Stimulated activated effector memory CD8-positive, alpha-beta T cell treated with anti-CD3 and anti-CD28 coated beads, Interleukin-12 subunit alpha, Interleukin-12 subunit beta, amount 100 ng/mL, for 72 hours (primary cell): ENCODE results near the gene GALNT7.

ENCODE experiments used
- ATAC-seq: fragments of 150-1000 bp; cut with Tn5 transposase; 2 replicates; pipeline ENCODE4 v1.10.0; 2021
- DNase-seq, 2 donors: peaks; one replicate each; pipeline ENCODE4 v3.0.0; 2021 to 2022; ENCODE audit warnings: low spot score in 2 of 2
- H3K27ac Mint-ChIP-seq: one replicate; pipeline ENCODE4 v1.8.0; 2022; ENCODE audit warnings: mild to moderate bottlenecking, mixed read lengths
- H3K36me3 Mint-ChIP-seq: one replicate; pipeline ENCODE4 v1.8.0; 2022; ENCODE audit warnings: mild to moderate bottlenecking, mixed read lengths
- H3K4me1 Mint-ChIP-seq: one replicate; pipeline ENCODE4 v1.8.0; 2022; ENCODE audit warnings: mixed read lengths
- H3K4me3 Mint-ChIP-seq: one replicate; pipeline ENCODE4 v1.8.0; 2022; ENCODE audit warnings: mild to moderate bottlenecking, mixed read lengths
- H3K9me3 Mint-ChIP-seq: one replicate; pipeline ENCODE4 v1.8.0; 2022; ENCODE audit warnings: mixed read lengths

Gene GALNT7

GRCh38 chr4:173332963-173333657 is 164.5 kb downstream of the GALNT7 start:
- Mint-ChIP-seq H3K27ac (peak overlapping the region; percentile 99), H3K9me3 (no peaks in the 10 kb centered on the region), H3K4me3 (peak overlapping the region; percentile 98), H3K4me1 (peaks cover 26% of the 10 kb centered on the region), H3K36me3 (peaks cover 75% of the 10 kb centered on the region)
- DNase-seq (peak in 1 of 2 donors; percentile 70), ATAC-seq (no peak)

- no peaks in the 10 kb centered on the region for H3K9me3 Mint-ChIP-seq
- peaks cover 26% of the 10 kb centered on the region for H3K4me1 Mint-ChIP-seq
- H3K4me3 Mint-ChIP-seq, result peak overlapping the region; percentile 98
- DNase-seq (peak in 1 of 2 donors; percentile 10), ATAC-seq (peak; percentile 6)
- H3K36me3 Mint-ChIP-seq, result peaks cover 69% of the 10 kb centered on the region
- peak overlapping the region; percentile 99 for H3K27ac Mint-ChIP-seq
Observed at GRCh38 chr4:173333658-173334084, 165.1 kb downstream of the GALNT7 start.

GRCh38 chr4:173334085-173334890 is 165.7 kb downstream of the GALNT7 start, which contains the start of gene HMGB2:
Gene HMGB2, minus strand, starts transcription at chr4:173334358. Its CDS starts 709 bp downstream, at chr4:173333649.
- Mint-ChIP-seq H3K4me1 (peaks cover 26% of the 10 kb centered on the region), H3K36me3 (peaks cover 63% of the 10 kb centered on the region), H3K9me3 (no peaks in the 10 kb centered on the region), H3K4me3 (peak within 1 kb of the TSS; percentile 98), H3K27ac (peak within 1 kb of the TSS; percentile 99)
- DNase-seq (peak; percentile 94 to 99), ATAC-seq (peak; percentile 96)

- ATAC-seq, result peak; percentile 42
- Mint-ChIP-seq H3K36me3 (peaks cover 55% of the 10 kb centered on the region), H3K4me3 (peak overlapping the region; percentile 98), H3K27ac (peak overlapping the region; percentile 99), H3K9me3 (no peaks in the 10 kb centered on the region), H3K4me1 (peaks cover 26% of the 10 kb centered on the region)
- no peak for DNase-seq
Observed at GRCh38 chr4:173334891-173335752, 166.5 kb downstream of the GALNT7 start.

- Mint-ChIP-seq H3K36me3 (peaks cover 31% of the 10 kb centered on the region), H3K27ac (no peak overlapping the region), H3K4me3 (no peak overlapping the region), H3K4me1 (peaks cover 18% of the 10 kb centered on the region), H3K9me3 (no peaks in the 10 kb centered on the region)
- no peak for DNase-seq
- ATAC-seq, result no peak
Observed at GRCh38 chr4:173337463-173337862, 168.9 kb downstream of the GALNT7 start.

GRCh38 chr4:173343832-173344397 is 175.3 kb downstream of the GALNT7 start:
- Mint-ChIP-seq H3K27ac (no peak overlapping the region), H3K4me1 (no peaks in the 10 kb centered on the region), H3K36me3 (no peaks in the 10 kb centered on the region), H3K9me3 (no peaks in the 10 kb centered on the region), H3K4me3 (no peak overlapping the region)
- ATAC-seq (no peak), DNase-seq (no peak)

- no peaks in the 10 kb centered on the region for H3K9me3 Mint-ChIP-seq
- no peaks in the 10 kb centered on the region for H3K36me3 Mint-ChIP-seq
- no peak overlapping the region for H3K4me3 Mint-ChIP-seq
- no peak overlapping the region for H3K27ac Mint-ChIP-seq
- DNase-seq (no peak), ATAC-seq (no peak)
- H3K4me1 Mint-ChIP-seq, result no peaks in the 10 kb centered on the region
Observed at GRCh38 chr4:173345648-173346047, 177.0 kb downstream of the GALNT7 start.

GRCh38 chr4:173346074-173346473 is 177.5 kb downstream of the GALNT7 start:
- Mint-ChIP-seq H3K36me3 (no peaks in the 10 kb centered on the region), H3K9me3 (no peaks in the 10 kb centered on the region), H3K4me1 (no peaks in the 10 kb centered on the region), H3K27ac (no peak overlapping the region), H3K4me3 (no peak overlapping the region)
- ATAC-seq, result no peak
- no peak for DNase-seq

- DNase-seq (no peak), ATAC-seq (no peak)
- Mint-ChIP-seq H3K4me3 (no peak overlapping the region), H3K9me3 (no peaks in the 10 kb centered on the region), H3K36me3 (no peaks in the 10 kb centered on the region), H3K4me1 (no peaks in the 10 kb centered on the region), H3K27ac (no peak overlapping the region)
Observed at GRCh38 chr4:173347467-173347866, 178.9 kb downstream of the GALNT7 start.

GRCh38 chr4:173357939-173358338 is 189.3 kb downstream of the GALNT7 start:
- Mint-ChIP-seq H3K27ac (no peak overlapping the region), H3K36me3 (peaks cover 4% of the 10 kb centered on the region), H3K4me1 (no peaks in the 10 kb centered on the region), H3K4me3 (no peak overlapping the region), H3K9me3 (no peaks in the 10 kb centered on the region)
- ATAC-seq (no peak), DNase-seq (no peak)

- Mint-ChIP-seq H3K4me1 (peaks cover 8% of the 10 kb centered on the region), H3K27ac (no peak overlapping the region)
Observed at GRCh38 chr4:173360587-173361221, 192.1 kb downstream of the GALNT7 start.

GRCh38 chr4:173362666-173363065 is 194.1 kb downstream of the GALNT7 start:
- ATAC-seq (no peak), DNase-seq (no peak)
- Mint-ChIP-seq H3K27ac (no peak overlapping the region), H3K9me3 (no peaks in the 10 kb centered on the region), H3K36me3 (peaks cover 16% of the 10 kb centered on the region), H3K4me1 (peaks cover 19% of the 10 kb centered on the region), H3K4me3 (no peak overlapping the region)

More at GRCh38 chr4:173360587-173361221, 192.1 kb downstream of the GALNT7 start:
- no peak for DNase-seq
- no peaks in the 10 kb centered on the region for H3K9me3 Mint-ChIP-seq
- H3K4me3 Mint-ChIP-seq, result no peak overlapping the region
- no peak for ATAC-seq
- H3K36me3 Mint-ChIP-seq, result peaks cover 16% of the 10 kb centered on the region

GRCh38 chr4:173365359-173365996 is 196.9 kb downstream of the GALNT7 start:
- Mint-ChIP-seq H3K4me1 (peaks cover 28% of the 10 kb centered on the region), H3K27ac (no peak overlapping the region), H3K9me3 (no peaks in the 10 kb centered on the region), H3K4me3 (no peak overlapping the region), H3K36me3 (peaks cover 38% of the 10 kb centered on the region)
- DNase-seq (no peak), ATAC-seq (no peak)

GRCh38 chr4:173367285-173367684 is 198.7 kb downstream of the GALNT7 start:
- Mint-ChIP-seq H3K4me1 (peaks cover 28% of the 10 kb centered on the region), H3K27ac (peak overlapping the region; percentile 30), H3K4me3 (peak overlapping the region; percentile 94), H3K36me3 (peaks cover 51% of the 10 kb centered on the region), H3K9me3 (no peaks in the 10 kb centered on the region)
- ATAC-seq (no peak), DNase-seq (no peak)
